H1 (cell line): ENCODE measurements around the gene MOB2. TPM values are rescaled to one million over a fixed set of nuclear protein-coding genes. Genes with fewer than 3 reads are reported as not detected.

Source experiments
- CTCF ChIA-PET: fragments of 300-600 bp; sonication (Branson Sonifier 250); formaldehyde crosslinking; loops from one replicate; lab custom pipeline; 2021; ENCODE audit not compliant: partially characterized antibody; lab: Charles Lee
- POLR2A ChIA-PET: fragments of 300-600 bp; sonication (Branson Sonifier 250); formaldehyde crosslinking; loops from one replicate; lab custom pipeline; 2021; ENCODE audit warnings: inconsistent platforms; ENCODE audit not compliant: partially characterized antibody; lab: Charles Lee
- DNase-seq, 2 experiments: peaks; one replicate each; pipeline versions ENCODE4 v3.0.0 to v3.0.0-alpha.2; 2010 to 2022; ENCODE audit warnings: low spot score in 2 of 2, low read depth in 1 of 2, mixed read lengths in 1 of 2
- FAIRE-seq: peaks from 2 replicates; lab custom pipeline; 2011; peaks lifted over from hg19 to GRCh38; lab: Jason Lieb, UNC
- H2AFZ ChIP-seq: 2 replicates; pipeline ENCODE4 v1.8.1; 2012; ENCODE audit warnings: low read length, inconsistent platforms
- H2AK5ac ChIP-seq: 2 replicates; pipeline ENCODE4 v1.6.1; 2013; ENCODE audit warnings: low read depth, low read length
- H2BK120ac ChIP-seq: replicated peaks from 2 replicates; pipeline ENCODE3; 2013; ENCODE audit warnings: low read depth, low read length, inconsistent platforms
- H2BK12ac ChIP-seq: 2 replicates; pipeline ENCODE4 v1.6.1; 2013; ENCODE audit warnings: low read depth, low read length
- H2BK15ac ChIP-seq: 2 replicates; pipeline ENCODE4 v1.6.1; 2013; ENCODE audit warnings: low read length
- H2BK20ac ChIP-seq: 2 replicates; pipeline ENCODE4 v1.6.1; 2013; ENCODE audit warnings: low read length
- H2BK5ac ChIP-seq: 2 replicates; pipeline ENCODE4 v1.6.1; 2013; ENCODE audit warnings: low read depth, low read length
- H3K14ac ChIP-seq: 2 replicates; pipeline ENCODE4 v1.6.1; 2013; ENCODE audit warnings: inconsistent platforms; ENCODE audit not compliant: insufficient read length
- H3K18ac ChIP-seq: 2 replicates; pipeline ENCODE4 v1.6.1; 2013; ENCODE audit warnings: low read length; ENCODE audit errors: extremely low read depth
- H3K23ac ChIP-seq: 2 replicates; pipeline ENCODE4 v1.6.1; 2013; ENCODE audit warnings: inconsistent platforms; ENCODE audit not compliant: insufficient read length
- H3K23me2 ChIP-seq: 2 replicates; pipeline ENCODE4 v1.6.1; 2013; ENCODE audit warnings: low read depth, low read length
- H3K27ac ChIP-seq: 2 replicates; pipeline ENCODE4 v1.6.1; 2011; ENCODE audit warnings: low read depth, low read length, inconsistent platforms
- H3K27me3 ChIP-seq, 4 experiments: replicated peaks in 1 of 4; 1 replicate in 1 of 4; 2 replicates in 3 of 4; pipeline versions ENCODE4 v1.6.1 to v1.8.1; 2011 to 2013; ENCODE audit warnings: low read length in 3 of 4, mild to moderate bottlenecking in 3 of 4, inconsistent platforms in 2 of 4, mixed read lengths in 2 of 4, moderate library complexity in 1 of 4; ENCODE audit not compliant: control insufficient read depth in 3 of 4, insufficient read depth in 3 of 4; ENCODE audit errors: extremely low read depth in 1 of 4
- H3K36me3 ChIP-seq, 4 experiments: 2 replicates each; pipeline versions ENCODE4 v1.6.1 to v1.8.1; 2011 to 2013; ENCODE audit warnings: mild to moderate bottlenecking in 4 of 4, low read length in 3 of 4, moderate library complexity in 2 of 4, control low read depth in 1 of 4, inconsistent platforms in 1 of 4; ENCODE audit not compliant: insufficient read depth in 4 of 4, control insufficient read depth in 2 of 4
- H3K4ac ChIP-seq: replicated peaks from 2 replicates; pipeline ENCODE3; 2013; ENCODE audit warnings: low read length, low read depth, mixed read lengths, inconsistent platforms; ENCODE audit not compliant: insufficient read length
- H3K4me1 ChIP-seq, 4 experiments: replicated peaks in 1 of 4; 1 replicate in 1 of 4; 2 replicates in 3 of 4; pipeline versions ENCODE4 v1.6.1 to v1.8.1; 2011 to 2013; ENCODE audit warnings: low read length in 3 of 4, inconsistent platforms in 2 of 4, mixed read lengths in 1 of 4; ENCODE audit not compliant: insufficient read depth in 4 of 4, control insufficient read depth in 3 of 4
- H3K4me2 ChIP-seq, 2 experiments: 2 replicates each; pipeline versions ENCODE4 v1.6.1 to v1.8.1; 2011 to 2013; ENCODE audit warnings: low read depth in 2 of 2, low read length in 2 of 2, control low read depth in 1 of 2, inconsistent platforms in 1 of 2, mild to moderate bottlenecking in 1 of 2; ENCODE audit not compliant: insufficient read depth in 1 of 2
- H3K4me3 ChIP-seq, 4 experiments: fragments of 200-600, 300-600 bp in 1 of 4; sonication (generic), shearing (Covaris generic), sonication (Bioruptor Twin) in 1 of 4; 2 replicates each; pipeline versions ENCODE4 v1.5.1 to v1.8.1; 2011 to 2016; ENCODE audit warnings: low read length in 4 of 4, low read depth in 3 of 4, control low read depth in 2 of 4, inconsistent platforms in 2 of 4, mild to moderate bottlenecking in 2 of 4, mixed read lengths in 1 of 4, moderate library complexity in 1 of 4; ENCODE audit not compliant: insufficient read depth in 2 of 4; ENCODE audit errors: extremely low read depth in 1 of 4
- H3K56ac ChIP-seq: replicated peaks from 2 replicates; pipeline ENCODE3; 2013; ENCODE audit warnings: low read depth, mild to moderate bottlenecking, mixed read lengths, low read length, inconsistent platforms; ENCODE audit not compliant: insufficient read length
- H3K79me1 ChIP-seq: 2 replicates; pipeline ENCODE4 v1.6.1; 2013; ENCODE audit warnings: low read depth, low read length, control low read depth
- H3K79me2 ChIP-seq, 2 experiments: 2 replicates each; pipeline versions ENCODE4 v1.6.1 to v1.8.1; 2012 to 2013; ENCODE audit warnings: low read length in 2 of 2, mild to moderate bottlenecking in 2 of 2, inconsistent platforms in 1 of 2; ENCODE audit not compliant: insufficient read depth in 2 of 2, control insufficient read depth in 1 of 2
- H3K9ac ChIP-seq, 4 experiments: replicated peaks in 1 of 4; 1 replicate in 1 of 4; 2 replicates in 3 of 4; pipeline versions ENCODE4 v1.6.1 to v1.8.1; 2011 to 2013; ENCODE audit warnings: low read depth in 3 of 4, low read length in 3 of 4, control low read depth in 2 of 4, mild to moderate bottlenecking in 2 of 4, moderate library complexity in 2 of 4, inconsistent platforms in 1 of 4; ENCODE audit errors: extremely low read depth in 1 of 4
- H3K9me3 ChIP-seq, 2 experiments: 2 replicates each; pipeline versions ENCODE4 v1.6.1 to v1.8.1; 2012 to 2013; ENCODE audit warnings: mild to moderate bottlenecking in 2 of 2, moderate library complexity in 2 of 2, control low read depth in 1 of 2, inconsistent platforms in 1 of 2, low read depth in 1 of 2, low read length in 1 of 2, mixed read lengths in 1 of 2; ENCODE audit not compliant: insufficient read depth in 2 of 2
- H4K20me1 ChIP-seq, 2 experiments: replicated peaks in 1 of 2; 2 replicates each; pipeline versions ENCODE3 to v1.8.1; 2011 to 2013; ENCODE audit warnings: inconsistent platforms in 2 of 2, low read length in 2 of 2, mild to moderate bottlenecking in 1 of 2; ENCODE audit not compliant: insufficient read depth in 2 of 2, control insufficient read depth in 1 of 2
- H4K5ac ChIP-seq: 2 replicates; pipeline ENCODE4 v1.6.1; 2013; ENCODE audit warnings: low read length, low read depth, mixed read lengths, inconsistent platforms; ENCODE audit not compliant: insufficient read length
- H4K8ac ChIP-seq: 2 replicates; pipeline ENCODE4 v1.8.0; 2013; ENCODE audit warnings: mild to moderate bottlenecking, moderate library complexity, low read length, inconsistent platforms; ENCODE audit not compliant: insufficient read depth; ENCODE audit errors: extremely low read depth
- H4K91ac ChIP-seq: replicated peaks from 2 replicates; pipeline ENCODE3; 2013; ENCODE audit warnings: low read length, mixed read lengths, inconsistent platforms; ENCODE audit not compliant: insufficient read length
- CTCF ChIP-seq, 3 experiments: IDR thresholded peaks; 1 replicate in 2 of 3; 2 replicates in 1 of 3; pipeline versions ENCODE4 v1.5.1 to v1.6.1; 2011; ENCODE audit warnings: low read length in 3 of 3, mild to moderate bottlenecking in 3 of 3, inconsistent platforms in 2 of 3, low read depth in 1 of 3, moderate library complexity in 1 of 3; ENCODE audit not compliant: insufficient read depth in 1 of 3; ENCODE audit errors: control extremely low read depth in 1 of 3
- HDAC2 ChIP-seq, 2 experiments: fragments of 300-600 bp in 1 of 2; sonication (generic) in 1 of 2; IDR thresholded peaks; 2 replicates each; pipeline ENCODE4 v1.6.1; 2011 to 2012; ENCODE audit warnings: low read depth in 2 of 2, low read length in 2 of 2, mild to moderate bottlenecking in 2 of 2, moderate library complexity in 2 of 2, borderline replicate concordance in 1 of 2, inconsistent platforms in 1 of 2
- MAFK ChIP-seq: IDR thresholded peaks from 2 replicates; pipeline ENCODE4 v1.6.1; 2012; ENCODE audit warnings: low read depth, mild to moderate bottlenecking, improper control_type of control experiment, low read length
- SIN3A ChIP-seq, 2 experiments: IDR thresholded peaks in 1 of 2; conservative IDR thresholded peaks in 1 of 2; 2 replicates each; pipeline ENCODE4 v1.6.1; 2011 to 2012; ENCODE audit warnings: low read length in 2 of 2, improper control_type of control experiment in 1 of 2, low read depth in 1 of 2, mild to moderate bottlenecking in 1 of 2
- SRF ChIP-seq: IDR thresholded peaks from 2 replicates; pipeline ENCODE4 v1.6.1; 2011; ENCODE audit warnings: mild to moderate bottlenecking, low read depth, low read length, moderate library complexity
- WGBS, 2 experiments: shearing (Covaris generic) in 1 of 2; methylation state at CpG; one replicate each; pipeline versions ENCODE4 v1.1.6 to v1.1.7; 2013 to 2015; ENCODE audit warnings: low lambda C conversion rate in 2 of 2, mixed read lengths in 2 of 2, inconsistent platforms in 1 of 2, low coverage in 1 of 2, missing lambda C conversion rate in 1 of 2; ENCODE audit not compliant: insufficient replicate concordance in 2 of 2, insufficient coverage in 1 of 2, insufficient read length in 1 of 2; ENCODE audit errors: extremely low coverage in 1 of 2, missing lambda C conversion rate in 1 of 2; 5-methylcytosine and 5-hydroxymethylcytosine counted together
- polyA plus RNA-seq, 7 experiments: library from polyadenylated mRNA; depleted of rRNA in 3 of 7; stranded (reverse) in 5 of 7; unstranded in 2 of 7; fragments of >200 nt in 5 of 7; fragments of 200-250 nt in 2 of 7; gene quantifications; 1 replicate in 5 of 7; 2 replicates in 1 of 7; 4 replicates in 1 of 7; pipeline versions ENCODE4 v1.2.1 to v1.2.3, GENCODE V29; 2011 to 2013; ENCODE audit warnings: missing spikeins in 2 of 7, mixed read lengths in 2 of 7
- total RNA-seq: library from RNA; stranded (reverse); fragmentation: NEBNext Ultra II Directional; extraction: Animal tissue kit (Norgen Biotek cat#: 25700); gene quantifications from 2 replicates; pipeline ENCODE4 v1.2.1, GENCODE V29; 2021

MOB2 gene
- total and polyA plus RNA-seq, 2 of the 8 experiments (the other 6 are each of a cell fraction or from before 2014, with no cell fraction given), result 18.6 to 28.2 TPM

GRCh38 chr11:1433977-1434640 lies 52.5 kb downstream of the MOB2 start:
- no peak overlapping the region for H4K5ac ChIP-seq
- H3K23me2 ChIP-seq, result no peaks in the 10 kb centered on the region
- peaks cover 0 to 13% (median 9%) of the 10 kb centered on the region in 4 experiments; a peak in 6 of 7 replicates for H3K4me1 ChIP-seq
- H4K20me1 ChIP-seq, result peaks cover 9 to 22% of the 10 kb centered on the region in 2 experiments
- H3K4ac ChIP-seq, result no peak overlapping the region
- H3K14ac ChIP-seq, result no peak overlapping the region
- H2AK5ac ChIP-seq, result no peak overlapping the region
- H3K4me3 ChIP-seq, result no peak overlapping the region
- ChIA-PET POLR2A (no interaction called here), CTCF (interaction anchor here (0.5 to 0.8 kb wide), 2 partner anchors 12 to 81 kb away, joined by 3 to 4 read pairs; no protein-coding TSS in a partner anchor)
- no peaks in the 10 kb centered on the region for H3K9me3 ChIP-seq
- H2BK15ac ChIP-seq, result no peak overlapping the region
- H2BK20ac ChIP-seq, result no peak overlapping the region
- no peak overlapping the region; the same call in 1 of the 2 replicates for H4K8ac ChIP-seq
- H3K79me1 ChIP-seq, result peaks cover 6% of the 10 kb centered on the region
- H2BK5ac ChIP-seq, result no peak overlapping the region
- FAIRE-seq (no peak), DNase-seq (no peak)
- H3K79me2 ChIP-seq, result peaks cover 0 to 8% of the 10 kb centered on the region in 2 experiments; a peak in 1 of 4 replicates
- no peak overlapping the region for H2AFZ ChIP-seq
- no peak overlapping the region for H2BK120ac ChIP-seq
- no peak overlapping the region for H3K23ac ChIP-seq
- no peak overlapping the region for H4K91ac ChIP-seq
- no peak overlapping the region for H3K4me2 ChIP-seq
- no peaks in the 10 kb centered on the region; a peak in 1 of 7 replicates for H3K27me3 ChIP-seq
- no peak overlapping the region for H3K27ac ChIP-seq
- no peaks in the 10 kb centered on the region for H3K36me3 ChIP-seq
- no peak overlapping the region for H3K56ac ChIP-seq
- H3K18ac ChIP-seq, result no peak overlapping the region
- H3K9ac ChIP-seq, result no peak overlapping the region
- no peak overlapping the region for H2BK12ac ChIP-seq
- WGBS, 2 experiments, result 93% methylated on average over 26 of the region's 29 CpGs; no CpG with 5 or more reads in 1 of the 2 experiments
- TF ChIP-seq SIN3A (conservative IDR thresholded peaks at IDR 0.05 in 1 of 2, IDR thresholded peaks at IDR 0.05 in 1 of 2; ENCODE audit: low read depth in 1 of 2, low read length in 2 of 2) (no peak), CTCF (IDR thresholded peaks at IDR 0.05; ENCODE audit: control extremely low read depth in 1 of 3, insufficient read depth in 1 of 3, low read depth in 1 of 3, low read length in 3 of 3) (no peak), HDAC2 (IDR thresholded peaks at IDR 0.05; ENCODE audit: borderline replicate concordance in 1 of 2, low read depth in 2 of 2, low read length in 2 of 2) (no peak), MAFK (no peak), SRF (no peak)
